ENCODE measurements around the gene RHNO1.

DNA sequence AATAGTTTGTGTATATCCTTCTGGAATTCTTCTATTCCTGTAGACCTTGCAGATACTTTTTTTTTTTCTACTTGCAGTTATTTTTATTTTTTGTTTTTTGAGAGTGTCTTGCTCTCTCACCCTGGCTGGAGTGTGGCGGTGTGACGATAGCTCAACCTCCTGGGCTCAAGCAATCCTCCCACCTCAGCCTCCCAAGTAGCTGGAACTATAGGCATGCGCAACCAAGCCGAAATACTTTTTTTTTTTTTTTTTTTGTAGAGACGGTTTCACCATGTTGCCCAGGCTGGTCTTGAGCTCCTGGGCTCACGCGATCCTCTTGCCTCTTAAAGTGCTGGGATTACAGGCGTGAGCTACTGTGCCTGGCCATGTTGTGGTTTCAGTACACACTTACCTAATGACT is 23.6 kb downstream of the RHNO1 start:
- TF ChIP-seq, protein P1, sequence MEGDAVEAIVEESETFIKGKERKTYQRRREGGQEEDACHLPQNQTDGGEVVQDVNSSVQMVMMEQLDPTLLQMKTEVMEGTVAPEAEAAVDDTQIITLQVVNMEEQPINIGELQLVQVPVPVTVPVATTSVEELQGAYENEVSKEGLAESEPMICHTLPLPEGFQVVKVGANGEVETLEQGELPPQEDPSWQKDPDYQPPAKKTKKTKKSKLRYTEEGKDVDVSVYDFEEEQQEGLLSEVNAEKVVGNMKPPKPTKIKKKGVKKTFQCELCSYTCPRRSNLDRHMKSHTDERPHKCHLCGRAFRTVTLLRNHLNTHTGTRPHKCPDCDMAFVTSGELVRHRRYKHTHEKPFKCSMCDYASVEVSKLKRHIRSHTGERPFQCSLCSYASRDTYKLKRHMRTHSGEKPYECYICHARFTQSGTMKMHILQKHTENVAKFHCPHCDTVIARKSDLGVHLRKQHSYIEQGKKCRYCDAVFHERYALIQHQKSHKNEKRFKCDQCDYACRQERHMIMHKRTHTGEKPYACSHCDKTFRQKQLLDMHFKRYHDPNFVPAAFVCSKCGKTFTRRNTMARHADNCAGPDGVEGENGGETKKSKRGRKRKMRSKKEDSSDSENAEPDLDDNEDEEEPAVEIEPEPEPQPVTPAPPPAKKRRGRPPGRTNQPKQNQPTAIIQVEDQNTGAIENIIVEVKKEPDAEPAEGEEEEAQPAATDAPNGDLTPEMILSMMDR (IDR thresholded peaks at IDR 0.05; ENCODE audit: low read depth, low read length, poor library complexity, severe bottlenecking), result no peak
- no peak for TF ChIP-seq EZH2phosphoT487 (IDR thresholded peaks at IDR 0.05; ENCODE audit: borderline replicate concordance, low read length)
